T-helper 1 cell treated with Interleukin-12 subunit alpha and Interleukin-12 subunit beta and Interleukin-4 antibody, amounts not matched to agents 30 μg/mL and 1 μg/mL, for 36 hours (primary cell): Measurements from ENCODE around the gene HS2ST1.
"Not testable (repeated sequence)": the region's sequence is repeated elsewhere in the genome, so short reads cannot be mapped to it uniquely, and the experiment has no call there.

Experiments
- H3K27ac Mint-ChIP-seq: one replicate; pipeline ENCODE4 v1.8.0; 2021; ENCODE audit warnings: mild to moderate bottlenecking, mixed read lengths
- H3K27me3 Mint-ChIP-seq: one replicate; pipeline ENCODE4 v1.8.0; 2021; ENCODE audit warnings: low read depth, mixed read lengths
- H3K36me3 Mint-ChIP-seq: one replicate; pipeline ENCODE4 v1.8.0; 2021; ENCODE audit warnings: low read depth, mixed read lengths
- H3K4me1 Mint-ChIP-seq: one replicate; pipeline ENCODE4 v1.8.0; 2021; ENCODE audit warnings: low read depth, mixed read lengths
- H3K4me3 Mint-ChIP-seq: one replicate; pipeline ENCODE4 v1.8.0; 2021; ENCODE audit warnings: mild to moderate bottlenecking, moderate library complexity, mixed read lengths
- H3K9me3 Mint-ChIP-seq: one replicate; pipeline ENCODE4 v1.8.0; 2021; ENCODE audit warnings: mixed read lengths

HS2ST1 gene

DNA sequence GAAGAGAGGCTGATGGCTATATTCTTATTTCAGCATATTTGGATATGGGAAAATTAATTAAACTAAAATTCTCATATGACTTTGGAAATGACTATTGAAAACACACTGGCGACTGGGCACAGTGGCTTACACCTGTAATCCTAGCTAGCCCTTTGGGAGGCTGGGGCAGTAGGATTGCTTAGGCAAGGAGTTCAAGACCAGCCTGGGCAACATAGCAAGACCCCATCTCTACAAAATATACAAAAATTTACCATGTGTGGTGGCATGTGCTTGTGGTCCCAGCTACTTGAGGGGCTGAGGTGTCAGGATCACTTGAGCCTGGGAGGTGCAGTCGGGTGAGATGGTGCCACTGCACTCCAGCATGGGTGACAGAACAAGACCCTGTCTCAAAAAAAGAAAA, 26.2 kb downstream of the HS2ST1 start:
- Mint-ChIP-seq H3K9me3 (no peaks in the 10 kb centered on the region), H3K27me3 (no peaks in the 10 kb centered on the region), H3K27ac (no peak overlapping the region), H3K4me3 (no peak overlapping the region), H3K36me3 (no peaks in the 10 kb centered on the region), H3K4me1 (no peaks in the 10 kb centered on the region)

DNA sequence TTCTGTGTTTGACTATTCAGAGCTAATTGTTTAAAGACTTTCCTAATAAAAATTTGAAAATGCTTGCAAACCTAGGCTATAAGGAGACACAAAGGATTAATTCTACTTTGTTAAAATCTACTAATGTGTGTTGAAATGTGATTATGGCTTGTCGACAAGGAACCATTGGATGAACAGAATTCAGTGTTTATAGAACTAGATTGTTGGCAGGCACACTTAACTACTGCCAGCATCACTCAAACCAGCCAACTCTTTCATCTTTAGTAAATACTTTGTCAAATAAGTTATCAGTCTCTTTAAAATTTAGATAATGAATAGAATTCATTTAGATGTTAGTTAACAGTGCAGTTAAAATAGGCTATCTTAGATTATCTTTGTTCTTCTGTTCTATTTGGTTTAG, 27.6 kb downstream of the HS2ST1 start:
- no peaks in the 10 kb centered on the region for H3K36me3 Mint-ChIP-seq
- no peak overlapping the region for H3K4me3 Mint-ChIP-seq
- H3K9me3 Mint-ChIP-seq = no peaks in the 10 kb centered on the region
- H3K27me3 Mint-ChIP-seq = no peaks in the 10 kb centered on the region
- H3K27ac Mint-ChIP-seq = no peak overlapping the region
- no peaks in the 10 kb centered on the region for H3K4me1 Mint-ChIP-seq

DNA sequence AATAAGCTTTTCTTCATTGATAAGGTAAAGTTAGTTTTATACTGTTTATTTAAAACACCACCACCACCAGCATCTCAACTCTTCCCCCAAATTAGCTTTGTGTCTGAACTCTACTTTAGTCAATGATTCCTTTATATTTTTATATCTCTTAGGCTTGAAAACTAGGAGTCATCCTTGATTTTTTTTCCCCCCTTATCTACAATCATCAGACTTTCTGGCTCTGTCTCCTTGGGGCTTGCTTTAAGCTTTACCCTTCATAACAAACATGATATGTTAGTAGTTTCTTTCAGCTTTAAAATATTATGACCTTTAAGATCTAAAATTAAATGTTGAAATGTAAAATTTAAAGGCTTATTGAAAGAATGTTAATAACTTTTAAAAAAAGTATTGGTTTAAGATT, 28.3 kb downstream of the HS2ST1 start:
- no peaks in the 10 kb centered on the region for H3K36me3 Mint-ChIP-seq
- H3K4me1 Mint-ChIP-seq = no peaks in the 10 kb centered on the region
- no peak overlapping the region for H3K4me3 Mint-ChIP-seq
- no peak overlapping the region for H3K27ac Mint-ChIP-seq
- no peaks in the 10 kb centered on the region for H3K27me3 Mint-ChIP-seq
- H3K9me3 Mint-ChIP-seq = no peaks in the 10 kb centered on the region

DNA sequence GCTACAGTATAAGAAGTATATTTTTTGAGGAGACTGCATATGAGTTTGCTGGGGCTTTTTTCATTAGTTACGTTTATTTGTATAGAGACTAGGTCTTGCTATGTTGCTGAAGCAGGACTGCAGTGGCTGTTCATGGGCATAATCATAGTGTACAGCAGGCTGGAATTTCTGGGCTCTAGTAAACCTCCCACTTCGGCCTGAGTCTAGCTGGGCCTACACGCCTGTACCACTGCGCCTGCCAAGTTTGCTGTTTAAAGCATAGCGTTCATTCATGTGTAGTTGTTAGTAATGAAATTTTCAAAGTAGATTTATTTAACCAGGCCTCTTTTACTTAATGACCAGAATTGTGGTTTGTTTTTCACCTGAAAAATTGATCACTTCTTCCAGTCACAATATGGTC, 33.8 kb downstream of the HS2ST1 start:
- Mint-ChIP-seq H3K36me3 (no peaks in the 10 kb centered on the region), H3K27ac (no peak overlapping the region), H3K4me3 (no peak overlapping the region), H3K4me1 (peaks cover 1% of the 10 kb centered on the region), H3K9me3 (no peaks in the 10 kb centered on the region), H3K27me3 (no peaks in the 10 kb centered on the region)

DNA sequence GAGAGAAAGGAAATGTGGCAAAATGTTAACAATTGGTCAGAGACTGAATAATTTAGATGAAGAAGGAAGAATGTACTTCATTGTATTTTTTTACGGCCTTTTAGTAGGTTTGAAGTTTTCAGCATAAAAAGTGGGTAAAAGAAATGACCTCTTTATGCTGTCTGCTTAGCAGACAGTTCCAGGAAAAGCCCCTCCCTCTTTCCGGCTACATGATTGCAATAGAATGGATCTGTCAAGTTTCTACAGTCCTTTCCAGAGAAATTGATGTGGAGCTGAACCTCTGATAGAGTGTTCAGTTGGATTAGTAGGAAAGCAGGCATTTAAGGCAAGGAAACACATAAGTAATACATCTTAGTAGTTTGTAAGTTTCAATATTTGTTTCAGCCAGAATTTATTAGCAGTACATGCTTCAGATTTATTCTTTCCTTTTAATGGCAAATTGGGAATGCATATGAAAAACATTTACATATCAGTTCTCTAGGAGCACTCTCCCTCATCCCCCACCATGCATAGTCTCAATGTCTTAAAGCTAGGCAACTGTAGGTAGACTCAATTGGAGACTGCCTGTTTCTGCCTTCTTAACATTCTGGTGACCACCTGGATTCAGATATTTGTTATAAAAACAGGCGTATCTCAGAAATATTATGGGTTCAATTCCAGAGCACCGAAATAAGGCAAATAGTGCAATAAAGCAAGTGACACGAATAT, 36.4 kb downstream of the HS2ST1 start:
- H3K9me3 Mint-ChIP-seq = no peaks in the 10 kb centered on the region
- no peaks in the 10 kb centered on the region for H3K36me3 Mint-ChIP-seq
- H3K27ac Mint-ChIP-seq = no peak overlapping the region
- H3K4me3 Mint-ChIP-seq = no peak overlapping the region
- peaks cover 1% of the 10 kb centered on the region for H3K4me1 Mint-ChIP-seq
- H3K27me3 Mint-ChIP-seq = no peaks in the 10 kb centered on the region

DNA sequence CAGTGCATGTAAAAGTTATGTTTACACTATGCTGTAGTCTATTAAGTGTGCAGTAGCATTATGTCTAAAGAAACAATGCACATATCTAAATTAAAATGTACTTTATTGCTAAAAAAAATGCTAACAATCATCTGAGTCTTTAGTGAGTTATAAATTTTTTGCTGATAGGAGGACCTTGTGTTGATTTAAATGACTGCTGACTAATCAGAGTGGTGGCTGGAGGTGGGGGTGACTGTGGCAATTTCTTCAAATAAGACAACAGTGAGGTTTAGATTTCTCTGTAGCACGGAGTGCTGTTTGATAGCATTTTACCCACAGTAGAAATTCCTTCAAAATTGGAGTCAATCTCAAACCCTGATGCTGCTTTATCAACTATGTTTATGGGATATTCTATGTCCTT, 37.0 kb downstream of the HS2ST1 start:
- no peak overlapping the region for H3K27ac Mint-ChIP-seq
- H3K4me3 Mint-ChIP-seq = no peak overlapping the region
- no peaks in the 10 kb centered on the region for H3K36me3 Mint-ChIP-seq
- no peaks in the 10 kb centered on the region for H3K27me3 Mint-ChIP-seq
- H3K9me3 Mint-ChIP-seq = no peaks in the 10 kb centered on the region
- H3K4me1 Mint-ChIP-seq = peaks cover 1% of the 10 kb centered on the region

DNA sequence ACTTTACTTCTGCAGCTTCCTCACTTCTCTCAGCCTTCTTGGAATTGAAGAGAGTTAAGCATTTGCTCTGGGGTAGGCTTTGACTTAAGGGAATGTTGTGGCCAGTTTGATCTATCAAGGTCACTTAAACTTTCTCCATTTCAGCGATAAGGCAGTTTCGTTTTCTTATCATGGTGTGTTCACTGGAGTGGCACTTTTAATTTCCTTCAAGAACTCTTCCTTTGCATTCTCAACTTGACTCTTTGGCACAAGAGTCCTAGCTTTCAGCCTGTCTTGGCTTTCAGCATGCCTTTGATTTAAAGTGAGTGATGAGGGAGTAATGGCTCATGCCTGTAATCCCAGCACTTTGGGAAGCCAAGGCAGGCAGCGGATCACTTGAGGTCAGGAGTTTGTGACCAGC, 38.7 kb downstream of the HS2ST1 start:
- Mint-ChIP-seq H3K36me3 (no peaks in the 10 kb centered on the region), H3K4me1 (peaks cover 1% of the 10 kb centered on the region), H3K27ac (no peak overlapping the region), H3K9me3 (no peaks in the 10 kb centered on the region), H3K27me3 (no peaks in the 10 kb centered on the region), H3K4me3 (no peak overlapping the region)

DNA sequence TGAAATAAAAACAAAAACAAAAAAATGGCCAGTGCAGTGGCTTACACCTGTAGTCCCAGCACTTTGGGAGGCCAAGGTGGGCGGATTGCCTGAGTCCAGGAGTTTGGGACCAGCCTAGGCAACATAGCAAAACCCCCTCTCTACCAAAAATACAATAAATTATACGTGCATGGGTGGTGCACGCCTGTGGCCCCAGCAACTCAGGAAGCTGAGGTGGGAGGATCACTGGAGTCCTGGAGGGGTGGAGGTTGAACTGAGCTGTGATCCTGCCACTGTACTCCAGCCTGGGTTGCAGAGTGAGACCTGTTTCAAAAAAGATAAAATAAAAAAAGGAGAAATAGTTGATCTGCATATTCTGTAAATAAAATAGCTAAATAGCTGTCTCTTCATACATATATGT, 41.2 kb downstream of the HS2ST1 start:
- no peaks in the 10 kb centered on the region for H3K27me3 Mint-ChIP-seq
- no peaks in the 10 kb centered on the region for H3K9me3 Mint-ChIP-seq
- H3K36me3 Mint-ChIP-seq = peaks cover 1% of the 10 kb centered on the region
- no peak overlapping the region for H3K4me3 Mint-ChIP-seq
- peaks cover 1% of the 10 kb centered on the region for H3K4me1 Mint-ChIP-seq
- no peak overlapping the region for H3K27ac Mint-ChIP-seq

DNA sequence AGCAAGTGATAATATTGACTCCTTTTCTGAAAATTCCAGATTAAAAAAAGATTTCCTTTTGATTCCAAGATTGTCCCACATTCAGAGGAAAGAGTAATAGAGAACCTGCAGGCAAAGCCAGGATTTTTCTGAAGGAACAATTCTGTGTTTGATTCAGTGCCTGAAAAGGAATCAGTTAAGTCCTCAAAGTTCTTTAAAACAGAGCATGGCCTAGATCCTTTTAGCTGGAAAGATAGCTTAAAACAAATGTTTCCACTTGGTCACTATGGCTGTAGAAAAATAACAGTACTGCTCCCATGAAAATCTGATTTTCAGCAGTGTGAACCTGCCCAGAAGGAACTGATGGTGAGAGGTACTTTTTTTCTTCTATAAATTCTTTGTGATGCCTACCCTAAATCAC, 41.8 kb downstream of the HS2ST1 start:
- Mint-ChIP-seq H3K4me3 (no peak overlapping the region), H3K27ac (no peak overlapping the region), H3K9me3 (no peaks in the 10 kb centered on the region)

DNA sequence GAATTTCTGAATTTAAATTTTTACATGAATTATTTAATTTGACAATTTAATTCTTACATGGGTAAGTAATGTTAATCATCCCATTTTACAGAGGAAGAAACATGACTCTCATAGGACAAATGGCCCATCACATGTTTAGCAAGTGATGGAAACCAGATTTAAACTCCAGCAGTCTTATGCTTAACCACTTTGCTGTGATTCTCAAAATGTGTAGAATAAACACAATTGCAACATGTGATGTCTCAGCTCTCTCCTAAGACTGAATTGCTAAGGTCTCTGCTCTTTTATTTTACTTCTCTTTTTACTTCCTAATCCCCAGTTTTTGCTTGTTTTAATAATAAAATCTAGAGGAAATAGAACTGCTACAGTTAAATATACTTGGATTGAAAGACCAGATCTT, 42.8 kb downstream of the HS2ST1 start:
- Mint-ChIP-seq H3K36me3 (peaks cover 1% of the 10 kb centered on the region), H3K4me3 (no peak overlapping the region)

More for the DNA sequence above, 41.8 kb downstream of the HS2ST1 start:
- Mint-ChIP-seq H3K4me1 (peaks cover 1% of the 10 kb centered on the region), H3K36me3 (peaks cover 1% of the 10 kb centered on the region), H3K27me3 (no peaks in the 10 kb centered on the region)

DNA sequence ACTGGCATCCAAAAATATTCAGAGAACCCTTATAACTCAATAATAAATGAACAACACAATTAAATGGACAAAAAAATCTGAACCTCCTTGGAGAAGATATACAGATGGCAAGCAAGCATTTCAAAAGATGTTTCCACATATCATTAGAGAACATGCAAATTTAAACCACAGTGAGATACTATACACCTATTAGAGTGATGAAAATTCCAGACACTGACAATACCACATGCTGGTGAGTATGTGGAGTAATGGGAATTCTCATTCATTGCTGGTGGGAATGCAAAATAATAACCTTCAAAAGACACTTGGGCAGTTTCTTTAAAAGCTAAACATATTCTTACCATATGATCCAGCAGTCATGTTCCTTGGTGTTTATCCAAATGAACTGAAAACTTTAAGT, 46.1 kb downstream of the HS2ST1 start:
- H3K27me3 Mint-ChIP-seq = no peaks in the 10 kb centered on the region
- H3K4me1 Mint-ChIP-seq = no peaks in the 10 kb centered on the region
- no peaks in the 10 kb centered on the region for H3K9me3 Mint-ChIP-seq
- peaks cover 1% of the 10 kb centered on the region for H3K36me3 Mint-ChIP-seq
- H3K4me3 Mint-ChIP-seq = no peak overlapping the region
- H3K27ac Mint-ChIP-seq = no peak overlapping the region

More for the DNA sequence above, 42.8 kb downstream of the HS2ST1 start:
- Mint-ChIP-seq H3K4me1 (peaks cover 1% of the 10 kb centered on the region), H3K27me3 (no peaks in the 10 kb centered on the region), H3K9me3 (no peaks in the 10 kb centered on the region), H3K27ac (no peak overlapping the region)

DNA sequence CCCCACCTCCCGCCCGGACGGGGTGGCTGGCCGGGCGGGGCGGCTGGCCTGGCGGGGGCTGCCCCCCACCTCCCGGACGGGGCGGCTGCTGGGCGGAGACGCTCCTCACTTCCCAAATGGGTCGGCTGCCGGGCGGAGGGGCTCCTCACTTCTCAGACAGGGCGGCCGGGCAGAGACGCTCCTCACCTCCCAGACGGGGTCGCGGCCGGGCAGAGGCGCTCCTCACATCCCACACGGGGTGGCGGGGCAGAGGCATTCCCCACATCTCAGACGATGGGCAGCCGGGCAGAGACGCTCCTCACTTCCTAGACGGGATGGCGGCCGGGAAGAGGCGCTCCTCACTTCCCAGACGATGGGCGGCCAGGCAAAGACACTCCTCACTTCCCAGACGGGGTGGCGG, 49.4 kb downstream of the HS2ST1 start:
- H3K27ac Mint-ChIP-seq, H3K4me3 Mint-ChIP-seq, H3K36me3 Mint-ChIP-seq, H3K4me1 Mint-ChIP-seq, H3K9me3 Mint-ChIP-seq, H3K27me3 Mint-ChIP-seq: not testable (repeated sequence)

DNA sequence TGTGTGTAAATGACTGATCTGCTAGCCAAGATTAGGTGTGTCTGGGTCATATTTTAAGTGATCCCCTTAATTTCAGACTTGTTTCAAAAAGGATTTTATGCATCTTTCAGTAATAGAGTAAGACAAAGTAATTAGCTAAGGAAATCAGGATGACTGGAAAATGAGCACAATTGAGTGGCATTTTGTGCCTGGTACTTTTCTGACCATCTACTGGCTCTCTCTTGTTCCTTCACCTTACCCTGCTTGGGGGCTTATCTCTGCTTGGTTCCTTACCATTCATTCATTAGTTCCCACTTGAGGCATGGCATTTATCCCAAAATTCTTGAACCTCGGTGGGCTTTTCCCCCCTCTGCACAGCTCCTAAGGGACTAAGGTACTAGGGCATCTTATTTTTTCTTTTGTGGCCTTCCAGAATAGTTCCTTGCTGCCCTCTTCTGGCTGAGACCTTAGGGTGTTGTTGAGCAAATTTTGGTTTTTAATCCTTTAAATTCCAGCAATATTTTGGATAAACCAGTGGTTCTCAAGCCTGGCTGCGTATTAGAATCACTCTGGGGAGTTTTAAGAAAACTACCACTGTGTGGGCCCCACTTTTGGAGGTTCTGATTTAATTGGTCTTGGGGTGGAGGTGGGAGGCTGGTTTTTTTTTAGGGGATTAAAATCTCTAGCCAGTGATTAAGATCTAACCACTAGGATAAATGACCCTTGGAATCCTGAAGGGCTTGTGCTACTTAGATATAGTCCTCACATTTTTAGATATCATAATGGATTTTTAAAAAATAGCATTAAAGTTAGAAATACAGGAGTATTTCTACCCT, 50.8 kb downstream of the HS2ST1 start:
- Mint-ChIP-seq H3K4me3 (no peak overlapping the region), H3K27me3 (no peaks in the 10 kb centered on the region), H3K4me1 (no peaks in the 10 kb centered on the region), H3K27ac (no peak overlapping the region), H3K9me3 (no peaks in the 10 kb centered on the region), H3K36me3 (no peaks in the 10 kb centered on the region)

DNA sequence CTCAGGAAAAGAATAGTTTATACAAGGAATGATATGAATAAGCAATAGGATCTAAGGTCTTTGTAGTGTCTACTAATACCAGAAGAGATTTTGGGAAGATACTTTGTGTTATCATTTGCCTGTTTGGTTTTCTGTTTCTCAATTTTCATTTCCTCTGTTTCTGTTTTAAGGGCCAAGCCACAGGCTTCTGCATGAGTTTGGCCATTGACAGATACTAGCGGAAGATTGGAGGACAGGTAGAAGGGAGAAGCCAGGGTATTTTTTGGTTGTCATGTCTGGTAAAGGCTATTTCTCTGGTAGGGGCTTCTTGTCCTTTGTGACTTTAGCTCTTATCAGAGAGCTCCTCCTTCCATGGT, 51.4 kb downstream of the HS2ST1 start:
- H3K27ac Mint-ChIP-seq = no peak overlapping the region
- H3K4me3 Mint-ChIP-seq = no peak overlapping the region
- no peaks in the 10 kb centered on the region for H3K27me3 Mint-ChIP-seq
- H3K36me3 Mint-ChIP-seq = no peaks in the 10 kb centered on the region
- H3K9me3 Mint-ChIP-seq = no peaks in the 10 kb centered on the region
- H3K4me1 Mint-ChIP-seq = no peaks in the 10 kb centered on the region

DNA sequence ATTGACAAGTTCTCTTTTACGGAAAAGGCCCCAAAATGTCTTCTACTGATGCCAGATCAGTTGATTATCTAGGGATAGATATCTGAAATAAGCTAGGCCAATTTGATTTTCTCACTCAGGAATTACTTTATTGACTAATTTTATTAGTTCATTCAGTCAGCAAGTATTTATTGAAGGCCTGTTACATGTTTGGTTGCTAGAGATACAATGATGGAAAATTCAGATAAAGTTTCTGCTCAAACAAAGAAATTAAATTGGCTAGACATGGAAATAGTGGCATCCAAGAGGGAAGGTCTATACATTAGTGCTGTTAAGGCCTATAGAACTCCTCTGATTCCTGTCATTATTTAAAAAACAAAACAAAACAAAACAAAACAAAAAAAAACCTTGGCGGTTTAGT, 56.5 kb downstream of the HS2ST1 start:
- Mint-ChIP-seq H3K27me3 (no peaks in the 10 kb centered on the region), H3K4me3 (no peak overlapping the region), H3K9me3 (no peaks in the 10 kb centered on the region), H3K27ac (no peak overlapping the region), H3K36me3 (no peaks in the 10 kb centered on the region), H3K4me1 (no peaks in the 10 kb centered on the region)
